Thyroid gland (tissue), 4 donors: Measurements from ENCODE around the gene SMCO2.

Source experiments
- CTCF ChIP-seq, 6 experiments: fragments of 200-600 bp in 3 of 6; fragments of 450-650 bp in 3 of 6; sonication (generic) in 3 of 6; IDR thresholded peaks; one replicate each; pipeline ENCODE4 v1.5.1; 2016 to 2019; ENCODE audit warnings: antibody characterized with exemption in 6 of 6, mild to moderate bottlenecking in 2 of 6, inconsistent platforms in 1 of 6, moderate library complexity in 1 of 6
- POLR2A ChIP-seq, 2 donors: fragments of 450-650 bp; IDR thresholded peaks; one replicate each; pipeline ENCODE4 v1.6.1; 2017; ENCODE audit warnings: antibody characterized with exemption in 2 of 2, mild to moderate bottlenecking in 2 of 2, moderate library complexity in 1 of 2

DNA sequence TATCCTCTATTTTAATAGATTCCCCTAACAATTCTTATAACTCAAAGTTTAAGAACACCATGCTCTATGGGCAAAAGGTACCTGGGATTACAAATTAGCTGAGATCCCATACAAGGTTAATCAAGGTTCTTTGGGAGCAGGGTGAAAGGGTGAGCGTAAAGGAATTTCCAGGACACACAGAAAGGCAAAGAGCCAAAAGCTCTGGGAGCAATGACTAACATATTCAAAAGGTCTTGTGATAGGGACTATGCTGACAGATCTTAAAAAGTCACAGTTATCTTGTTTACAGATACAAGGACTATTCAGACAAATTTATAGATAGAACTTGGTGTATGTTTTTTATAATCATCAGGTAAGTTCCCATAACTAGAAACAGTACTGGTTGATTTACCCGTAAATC, 58.0 kb downstream of the SMCO2 start:
- TF ChIP-seq CTCF (IDR thresholded peaks at IDR 0.05), result no peak
- TF ChIP-seq POLR2A (IDR thresholded peaks at IDR 0.05), result no peak
